CD4-positive, alpha-beta T cell treated with Interleukin-12 subunit alpha and Interleukin-12 subunit beta, for 1 hour (primary cell): Measurements from ENCODE around the gene MSGN1.

Experiments
- DNase-seq: peaks from one replicate; pipeline ENCODE4 v3.0.0-alpha.2; 2020

Gene MSGN1

GRCh38 chr2:17850151-17850550 is 33.9 kb downstream of the MSGN1 start:
- DNase-seq: no peak

DNA sequence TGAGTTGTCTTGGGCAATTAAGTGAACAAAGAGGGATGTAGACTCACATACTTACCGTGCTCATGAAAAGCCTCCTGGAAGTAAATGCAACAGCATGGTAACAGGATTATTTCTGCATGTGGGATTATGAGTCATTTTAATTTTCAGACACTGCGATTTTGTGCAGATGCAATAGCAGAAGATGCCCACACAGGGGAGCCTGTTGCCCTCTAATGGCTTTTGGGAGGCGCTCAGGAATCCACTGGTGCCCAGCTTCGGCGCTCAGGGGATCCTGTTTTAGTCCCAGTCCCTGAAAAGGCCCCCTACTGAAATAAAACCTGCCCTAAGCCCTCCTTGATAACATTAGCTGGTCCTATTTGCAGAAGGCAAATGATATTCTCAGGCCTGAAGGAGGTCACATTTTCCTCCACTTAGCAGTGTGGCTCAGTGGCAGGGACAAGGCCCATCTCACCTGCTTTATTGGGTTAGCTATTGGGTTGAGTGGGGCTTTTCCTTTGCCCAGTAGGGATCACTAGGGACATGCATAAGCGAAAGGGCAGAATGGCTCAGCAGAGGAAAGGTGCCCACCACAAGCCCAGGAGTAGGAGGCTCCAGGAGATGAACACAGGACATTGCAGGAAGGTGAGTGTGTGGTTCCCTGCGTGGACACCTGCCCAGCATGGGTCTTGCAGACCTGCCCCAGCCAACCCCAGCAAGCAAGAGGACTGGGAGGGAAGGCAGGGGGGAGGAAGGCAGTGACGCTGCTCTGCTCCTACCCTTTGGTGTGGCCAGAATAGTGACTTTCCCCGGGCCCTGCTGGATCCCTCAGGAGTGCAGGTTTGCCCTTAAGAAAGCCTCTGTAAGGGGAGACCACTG is 35.7 kb downstream of the MSGN1 start:
- DNase-seq: no peak

DNA sequence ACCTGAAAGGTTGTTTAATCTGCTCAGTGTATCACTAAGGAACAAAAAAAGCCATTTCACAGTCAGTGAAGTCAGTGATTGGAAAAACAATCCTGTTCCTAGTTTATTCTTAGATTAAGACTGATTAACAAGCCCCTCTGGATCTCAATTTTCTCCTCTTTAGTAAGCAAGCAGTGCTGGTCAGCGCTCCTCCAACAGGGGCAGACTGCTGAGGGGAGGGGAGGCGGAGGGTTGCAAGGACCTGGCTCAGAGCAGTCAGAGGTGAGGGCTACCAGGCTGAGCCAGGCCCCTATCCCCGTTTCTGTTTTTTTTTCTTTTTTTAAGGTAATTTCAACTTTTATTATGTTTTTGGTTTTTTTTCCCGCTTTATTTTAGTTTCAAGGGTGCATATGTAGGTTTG is 37.5 kb downstream of the MSGN1 start:
- DNase-seq: no peak

- DNase-seq: no peak
Measured at GRCh38 chr2:17857021-17857420, 40.8 kb downstream of the MSGN1 start.

- DNase-seq: no peak
Measured at GRCh38 chr2:17858064-17858463, 41.8 kb downstream of the MSGN1 start.

DNA sequence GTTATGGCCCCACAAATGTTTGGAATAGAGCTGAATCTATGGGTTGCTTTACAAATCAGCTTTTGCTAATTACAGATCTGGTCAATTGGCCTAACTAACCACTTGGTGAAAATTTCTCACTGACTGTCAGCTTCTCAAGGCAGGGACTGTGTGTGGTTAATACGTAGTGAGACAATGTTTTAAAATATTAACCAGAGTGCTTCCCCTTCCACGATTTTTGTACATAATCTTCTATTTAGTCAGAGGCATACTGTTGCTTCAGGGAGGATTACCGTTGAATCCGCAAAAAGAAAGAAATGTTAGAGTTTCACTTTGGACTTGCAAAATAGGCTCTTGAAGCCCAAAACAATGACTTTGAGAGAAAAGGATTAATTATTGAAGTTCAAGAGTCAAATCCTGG is 47.3 kb downstream of the MSGN1 start:
- DNase-seq: no peak

DNA sequence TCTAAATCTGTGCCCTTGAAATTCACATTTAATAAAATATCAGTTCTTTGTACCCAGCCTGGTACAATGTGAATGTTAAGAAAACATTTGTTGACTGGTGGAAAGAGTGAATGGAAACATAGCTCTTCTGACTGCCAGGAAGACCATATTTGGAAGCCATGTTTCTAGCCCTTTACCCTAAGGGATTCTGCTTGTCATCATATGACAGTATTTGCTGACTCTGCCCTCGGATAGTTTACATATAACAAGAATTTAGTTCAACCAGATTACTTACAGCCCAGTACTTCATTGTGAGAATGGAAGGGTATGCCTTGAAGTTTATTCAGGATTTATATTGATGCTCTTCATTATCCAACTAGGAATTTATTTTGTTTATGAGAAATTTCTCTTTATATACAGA is 48.4 kb downstream of the MSGN1 start:
- no peak for DNase-seq

DNA sequence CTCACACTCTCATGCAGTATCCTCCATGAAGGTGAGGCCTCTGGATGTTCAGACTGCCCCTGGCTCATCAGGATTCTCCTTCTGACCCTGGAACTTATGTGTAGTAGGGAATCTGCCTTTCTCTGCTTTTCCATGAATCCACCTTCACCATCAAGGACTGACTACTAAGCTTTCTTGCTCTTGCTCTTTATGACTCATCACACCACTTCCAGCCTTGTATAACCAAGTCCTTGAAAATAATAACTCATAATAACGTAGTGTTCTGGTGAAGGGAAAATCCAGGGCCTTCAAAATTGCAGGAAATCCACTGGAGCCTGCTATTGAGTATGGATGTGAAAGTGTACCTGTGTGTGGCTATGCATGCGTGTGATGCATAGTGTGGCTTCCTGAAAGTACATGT is 50.9 kb downstream of the MSGN1 start:
- DNase-seq: no peak
